Spleen (tissue), 13 donors: ENCODE results near the gene GALR2. TPM values are rescaled to one million over a fixed set of nuclear protein-coding genes. Genes with fewer than 3 reads are reported as not detected.

Experiments
- DNase-seq: peaks from one replicate; pipeline ENCODE4 v3.0.0-alpha.2; 2020
- H3K27ac ChIP-seq, 8 donors: fragments of 200-600 bp; sonication (generic) in 7 of 8; 1 replicate in 4 of 8; 2 replicates in 4 of 8; pipeline versions ENCODE4 v1.5.0 to v1.8.0; 2016 to 2021; ENCODE audit warnings: inconsistent platforms in 4 of 8, mild to moderate bottlenecking in 4 of 8, moderate library complexity in 1 of 8
- H3K27me3 ChIP-seq, 7 donors: fragments of 200-600 bp; sonication (generic) in 6 of 7; replicated peaks in 1 of 7; 1 replicate in 4 of 7; 2 replicates in 3 of 7; pipeline versions ENCODE4 v1.5.0 to v1.8.0; 2016 to 2021; ENCODE audit warnings: inconsistent platforms in 3 of 7, mild to moderate bottlenecking in 1 of 7
- H3K36me3 ChIP-seq, 6 donors: fragments of 200-600 bp; sonication (generic) in 5 of 6; 1 replicate in 4 of 6; 2 replicates in 2 of 6; pipeline versions ENCODE4 v1.5.0 to v1.8.0; 2016 to 2021; ENCODE audit warnings: inconsistent platforms in 2 of 6
- H3K4me1 ChIP-seq, 6 donors: fragments of 200-600 bp; sonication (generic) in 5 of 6; 1 replicate in 3 of 6; 2 replicates in 3 of 6; pipeline versions ENCODE4 v1.5.0 to v1.8.0; 2016 to 2021; ENCODE audit warnings: inconsistent platforms in 3 of 6
- H3K4me3 ChIP-seq, 8 donors: fragments of 200-600 bp; sonication (generic) in 7 of 8; 1 replicate in 4 of 8; 2 replicates in 4 of 8; pipeline versions ENCODE4 v1.5.0 to v1.8.0; 2016 to 2021; ENCODE audit warnings: inconsistent platforms in 4 of 8, mild to moderate bottlenecking in 4 of 8, moderate library complexity in 2 of 8
- H3K9me3 ChIP-seq, 8 donors: fragments of 200-600 bp; sonication (generic) in 7 of 8; 1 replicate in 4 of 8; 2 replicates in 4 of 8; pipeline versions ENCODE4 v1.5.0 to v1.8.0; 2016 to 2021; ENCODE audit warnings: inconsistent platforms in 4 of 8
- CTCF ChIP-seq, 11 experiments: fragments of 200-600 bp in 7 of 11; fragments of 450-650 bp in 4 of 11; sonication (generic) in 4 of 11; IDR thresholded peaks in 8 of 11; conservative IDR thresholded peaks in 3 of 11; 1 replicate in 7 of 11; 2 replicates in 4 of 11; pipeline versions ENCODE4 v1.4.0 to v1.8.0; 2016 to 2021; ENCODE audit warnings: antibody characterized with exemption in 11 of 11, inconsistent platforms in 4 of 11, mild to moderate bottlenecking in 1 of 11
- POLR2A ChIP-seq, 3 donors: fragments of 450-650 bp; IDR thresholded peaks; one replicate each; pipeline ENCODE4 v1.5.1; 2017; ENCODE audit warnings: antibody characterized with exemption in 3 of 3, mild to moderate bottlenecking in 1 of 3
- POLR2AphosphoS5 ChIP-seq, 3 donors: sonication (generic); formaldehyde crosslinking; IDR thresholded peaks; one replicate each; pipeline ENCODE4 v1.5.1; 2017; ENCODE audit warnings: antibody characterized with exemption in 3 of 3
- WGBS, 5 donors: extraction: QIAGEN DNeasy Blood & Tissue Kit in 3 of 5; methylation state at CpG; one replicate each; pipeline versions ENCODE4 v1.1.5 to v1.1.7; 2013 to 2018; 5-methylcytosine and 5-hydroxymethylcytosine counted together
- intact Hi-C: fragments of 100-400 bp; cut with DNase I; formaldehyde crosslinking; loops from one replicate; pipeline ENCODE4 v1.15.0; 2023; ENCODE audit warnings: low total_unique reads
- long read RNA-seq, 2 donors: transcript quantifications; one replicate each; lab custom pipeline, GENCODE V29; 2026
- polyA plus RNA-seq, 3 donors: library from polyadenylated mRNA; stranded (reverse); fragments of 200-250 nt; gene quantifications; one replicate each; pipeline ENCODE4 v1.2.1, GENCODE V29; 2013
- total RNA-seq, 7 donors: library from RNA; depleted of rRNA in 3 of 7; stranded (reverse); fragments of >200 nt in 3 of 7; fragmentation: NEBNext Ultra II Directional in 4 of 7; extraction: Animal tissue kit (Norgen Biotek cat#: 25700) in 4 of 7; gene quantifications; one replicate each; pipeline versions ENCODE4 v1.1.0 to v1.2.1, GENCODE V29; 2016 to 2021
- donor health status: healthy with polysubstance abuse.
- donor health status: DM: no; HTN: no; CAD: no; lungs with moderate emphysema.
- donor health status: DM: no; HTN: no; CAD: no.
- donor health status: Bipolar disorder and iron deficiency.
- donor health status: healthy.
- donor health status: DM: no; HTN: no; CAD: no.
- donor health status: DM: yes; HTN: yes; CAD: no.

Gene GALR2
- total RNA-seq (under 1 TPM in 3 of 7 donors, not detected in 4; 0.26 to 0.93 (median 0.51) TPM), polyA plus RNA-seq (under 1 TPM in 1 of 3 donors, not detected in 2; 0.06 TPM)
- long read RNA-seq, donor 1, result 0 reads
- long read RNA-seq, donor 2, result 0 reads

GRCh38 chr17:76074390-76075363 is at the start of gene GALR2:
Gene GALR2 (plus strand): TSS chr17:76074781. CDS start chr17:76074884, 103 bp downstream.
- peak within 1 kb of the TSS in 7 of 8 donors; percentile 5 to 56 (median 9) for H3K4me3 ChIP-seq
- 2 to 9% (median 5%) methylated on average over 17 to 92 of the region's 92 CpGs for WGBS, 5 donors
- TF ChIP-seq CTCF (IDR thresholded peaks at IDR 0.05 in 8 of 11, conservative IDR thresholded peaks at IDR 0.05 in 3 of 11), result no peak
- no peak for TF ChIP-seq POLR2AphosphoS5 (IDR thresholded peaks at IDR 0.05)
- TF ChIP-seq POLR2A (IDR thresholded peaks at IDR 0.05), result no peak
- H3K36me3 ChIP-seq, result peaks cover 0 to 7% (median 0%) of the 10 kb centered on the region in 6 donors
- DNase-seq, result peak; percentile 78
- H3K9me3 ChIP-seq, result no peaks in the 10 kb centered on the region
- intact Hi-C loops, result no loop called here
- H3K27me3 ChIP-seq, result peaks cover 16 to 65% (median 62%) of the 10 kb centered on the region in 7 donors
- H3K4me1 ChIP-seq, result peaks cover 46 to 91% (median 68%) of the 10 kb centered on the region in 6 donors
- no peak within 1 kb of the TSS for H3K27ac ChIP-seq

GRCh38 chr17:76025294-76025693 is 49.3 kb upstream of the GALR2 start:
- Histone ChIP-seq H3K27ac (no peak overlapping the region), H3K4me3 (no peak overlapping the region), H3K27me3 (peaks cover 0 to 30% (median 0%) of the 10 kb centered on the region in 7 donors), H3K36me3 (no peaks in the 10 kb centered on the region), H3K9me3 (no peaks in the 10 kb centered on the region), H3K4me1 (peaks cover 10 to 21% (median 16%) of the 10 kb centered on the region in 6 donors)
- WGBS, 5 donors, result 82 to 95% (median 91%) methylated on average over 7 to 12 of the region's 12 CpGs
- DNase-seq, result no peak
- intact Hi-C loops, result no loop called here
- TF ChIP-seq CTCF (IDR thresholded peaks at IDR 0.05 in 8 of 11, conservative IDR thresholded peaks at IDR 0.05 in 3 of 11), result no peak
- no peak for TF ChIP-seq POLR2AphosphoS5 (IDR thresholded peaks at IDR 0.05)
- TF ChIP-seq POLR2A (IDR thresholded peaks at IDR 0.05), result no peak

- H3K36me3 ChIP-seq, result no peaks in the 10 kb centered on the region
- H3K4me3 ChIP-seq, result no peak overlapping the region
- H3K27me3 ChIP-seq, result peaks cover 0 to 21% (median 0%) of the 10 kb centered on the region in 7 donors
- peaks cover 12 to 25% (median 17%) of the 10 kb centered on the region in 6 donors for H3K4me1 ChIP-seq
- intact Hi-C loops, result no loop called here
- no peaks in the 10 kb centered on the region for H3K9me3 ChIP-seq
- no peak overlapping the region for H3K27ac ChIP-seq
- no peak for DNase-seq
- no peak for TF ChIP-seq POLR2AphosphoS5 (IDR thresholded peaks at IDR 0.05)
- 69 to 92% (median 88%) methylated on average over 6 to 15 of the region's 15 CpGs for WGBS, 5 donors
Observed at GRCh38 chr17:76026714-76027158, 47.8 kb upstream of the GALR2 start.

- Histone ChIP-seq H3K9me3 (no peaks in the 10 kb centered on the region), H3K36me3 (no peaks in the 10 kb centered on the region), H3K27ac (no peak within 1 kb of the TSS), H3K4me3 (no peak within 1 kb of the TSS), H3K27me3 (peaks cover 0 to 21% (median 0%) of the 10 kb centered on the region in 7 donors), H3K4me1 (peaks cover 12 to 25% (median 17%) of the 10 kb centered on the region in 6 donors)
- WGBS, 5 donors, result 65 to 93% (median 78%) methylated on average over 17 to 24 of the region's 24 CpGs
- DNase-seq, result no peak
- TF ChIP-seq POLR2AphosphoS5 (IDR thresholded peaks at IDR 0.05) (no peak), CTCF (IDR thresholded peaks at IDR 0.05 in 8 of 11, conservative IDR thresholded peaks at IDR 0.05 in 3 of 11) (no peak), POLR2A (IDR thresholded peaks at IDR 0.05) (no peak)
- intact Hi-C loops, result no loop called here
Observed at GRCh38 chr17:76027159-76027839, 47.3 kb upstream of the GALR2 start, which contains the start of gene EVPL. Gene EVPL (minus strand): TSS chr17:76027306. CDS start chr17:76027198, 108 bp downstream.
